Uterus (tissue), 4 donors: Measurements from ENCODE around the gene TNRC6C. TPM values are rescaled to one million over a fixed set of nuclear protein-coding genes. Genes with fewer than 3 reads are reported as not detected.
A peak's percentile ranks its signal among the peaks of the same experiment; 100 is the strongest.

Experiments used
- DNase-seq, 2 donors: peaks; one replicate each; pipeline ENCODE4 v3.0.0-alpha.2; 2019 to 2020
- H3K27ac ChIP-seq, 2 donors: fragments of 200-600 bp; sonication (generic); 1 replicate in 1 of 2; 2 replicates in 1 of 2; pipeline ENCODE4 v1.5.1; 2016 to 2018
- H3K27me3 ChIP-seq, 2 donors: fragments of 200-600 bp; sonication (generic); one replicate each; pipeline ENCODE4 v1.5.1; 2018 to 2019; ENCODE audit warnings: control low read depth in 1 of 2
- H3K36me3 ChIP-seq, 2 donors: fragments of 200-600 bp; sonication (generic); one replicate each; pipeline ENCODE4 v1.5.1; 2019; ENCODE audit warnings: control low read depth in 1 of 2
- H3K4me1 ChIP-seq, 2 donors: fragments of 200-600 bp; sonication (generic); one replicate each; pipeline ENCODE4 v1.5.1; 2018 to 2019; ENCODE audit warnings: control low read depth in 1 of 2
- H3K4me3 ChIP-seq, 2 donors: fragments of 200-600 bp; sonication (generic); 1 replicate in 1 of 2; 2 replicates in 1 of 2; pipeline ENCODE4 v1.5.1; 2018 to 2019; ENCODE audit warnings: mild to moderate bottlenecking in 1 of 2
- H3K9me3 ChIP-seq, 2 donors: fragments of 200-600 bp; sonication (generic); one replicate each; pipeline ENCODE4 v1.5.1; 2019; ENCODE audit warnings: control low read depth in 1 of 2
- POLR2A ChIP-seq, 2 donors: fragments of 450-650 bp; IDR thresholded peaks; one replicate each; pipeline ENCODE4 v1.6.1; 2016; ENCODE audit warnings: antibody characterized with exemption in 2 of 2, mild to moderate bottlenecking in 1 of 2, moderate library complexity in 1 of 2
- intact Hi-C: fragments of 100-400 bp; cut with DNase I; formaldehyde crosslinking; loops from one replicate; pipeline ENCODE4 v1.15.1; 2023; ENCODE audit warnings: low total_unique reads
- total RNA-seq, 4 donors: library from RNA; depleted of rRNA in 3 of 4; stranded (reverse); fragments of >200 nt in 3 of 4; gene quantifications; one replicate each; pipeline versions ENCODE4 v1.1.0 to v1.2.4, GENCODE V29; 2014 to 2023
- TF ChIP-seq, protein P1 (sequence below), 4 experiments: fragments of 200-600 bp in 2 of 4; fragments of 450-650 bp in 2 of 4; sonication (generic) in 2 of 4; IDR thresholded peaks; one replicate each; pipeline ENCODE4 v1.5.1; 2016 to 2019; ENCODE audit warnings: antibody characterized with exemption in 4 of 4, mild to moderate bottlenecking in 2 of 4, moderate library complexity in 1 of 4
- donor health status: DM: yes; HTN: yes; CAD: no.

TNRC6C gene
- total RNA-seq, 4 donors from 2014 or later: 4.6 to 68.0 (median 11.8) TPM

DNA sequence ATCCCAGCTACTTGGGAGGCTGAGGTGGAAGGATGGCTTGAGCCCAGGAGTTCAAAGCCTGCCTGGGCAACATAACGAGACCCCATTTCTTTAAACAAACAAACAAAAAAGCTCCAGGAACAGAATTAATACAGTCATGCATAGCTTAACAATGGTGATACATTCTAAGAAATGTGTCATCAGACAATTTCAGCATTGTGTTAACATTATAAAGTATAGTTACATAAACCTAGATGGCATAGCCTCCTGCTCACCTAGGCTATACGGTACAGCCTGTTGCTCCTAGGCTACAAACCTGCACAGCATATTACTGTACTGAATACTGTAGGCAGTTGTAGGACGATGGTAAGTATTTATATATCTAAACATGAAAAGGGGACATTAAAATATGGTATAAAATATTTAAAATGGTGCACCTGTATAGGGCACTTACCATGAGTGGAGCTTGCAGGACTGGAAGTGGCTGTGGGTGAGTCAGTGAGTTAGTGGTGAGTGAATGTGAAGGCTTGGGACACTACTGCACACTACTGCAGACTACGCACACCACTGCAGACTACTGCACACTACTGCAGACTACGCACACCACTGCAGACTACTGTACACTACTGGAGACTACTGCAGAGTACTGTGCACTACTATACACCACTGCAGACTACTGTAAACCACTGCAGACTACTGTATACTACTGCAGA lies 95.4 kb downstream of the TNRC6C start:
- Histone ChIP-seq H3K4me1 (no peaks in the 10 kb centered on the region), H3K27ac (no peak overlapping the region), H3K27me3 (no peaks in the 10 kb centered on the region), H3K4me3 (no peak overlapping the region), H3K9me3 (no peaks in the 10 kb centered on the region), H3K36me3 (no peaks in the 10 kb centered on the region)
- TF ChIP-seq POLR2A (IDR thresholded peaks at IDR 0.05): no peak
- TF ChIP-seq, protein P1, sequence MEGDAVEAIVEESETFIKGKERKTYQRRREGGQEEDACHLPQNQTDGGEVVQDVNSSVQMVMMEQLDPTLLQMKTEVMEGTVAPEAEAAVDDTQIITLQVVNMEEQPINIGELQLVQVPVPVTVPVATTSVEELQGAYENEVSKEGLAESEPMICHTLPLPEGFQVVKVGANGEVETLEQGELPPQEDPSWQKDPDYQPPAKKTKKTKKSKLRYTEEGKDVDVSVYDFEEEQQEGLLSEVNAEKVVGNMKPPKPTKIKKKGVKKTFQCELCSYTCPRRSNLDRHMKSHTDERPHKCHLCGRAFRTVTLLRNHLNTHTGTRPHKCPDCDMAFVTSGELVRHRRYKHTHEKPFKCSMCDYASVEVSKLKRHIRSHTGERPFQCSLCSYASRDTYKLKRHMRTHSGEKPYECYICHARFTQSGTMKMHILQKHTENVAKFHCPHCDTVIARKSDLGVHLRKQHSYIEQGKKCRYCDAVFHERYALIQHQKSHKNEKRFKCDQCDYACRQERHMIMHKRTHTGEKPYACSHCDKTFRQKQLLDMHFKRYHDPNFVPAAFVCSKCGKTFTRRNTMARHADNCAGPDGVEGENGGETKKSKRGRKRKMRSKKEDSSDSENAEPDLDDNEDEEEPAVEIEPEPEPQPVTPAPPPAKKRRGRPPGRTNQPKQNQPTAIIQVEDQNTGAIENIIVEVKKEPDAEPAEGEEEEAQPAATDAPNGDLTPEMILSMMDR (IDR thresholded peaks at IDR 0.05): no peak
- intact Hi-C loops: no loop called here
- DNase-seq: no peak

DNA sequence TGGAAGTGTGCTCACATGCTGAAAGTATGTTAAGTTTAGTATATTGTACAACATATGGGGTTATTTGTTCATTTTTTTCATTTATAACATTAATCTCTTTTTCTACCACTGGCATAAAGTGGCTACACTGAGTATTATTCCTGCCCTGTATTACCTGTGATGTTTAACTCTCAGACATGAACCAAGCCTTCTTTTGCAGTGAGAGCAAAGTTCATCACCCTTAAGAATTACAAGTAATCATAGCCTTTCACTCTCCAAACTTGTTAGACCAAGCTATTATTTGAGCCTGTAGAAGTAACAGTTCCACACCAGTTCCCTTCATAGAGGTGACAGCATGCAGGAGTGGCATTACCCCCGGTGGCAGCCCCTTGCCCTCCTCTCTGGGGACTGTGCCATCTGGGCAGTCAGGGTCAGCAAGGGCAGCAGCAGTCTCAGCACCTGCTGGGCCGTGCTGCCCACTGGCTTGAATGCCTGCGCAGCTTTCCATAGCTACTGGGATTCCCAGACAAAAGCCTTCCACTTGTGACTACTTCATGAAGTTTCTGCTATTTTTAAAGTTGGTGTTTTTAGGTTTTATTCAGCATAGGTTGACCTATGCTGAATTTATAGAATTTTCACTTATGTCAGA lies 98.7 kb downstream of the TNRC6C start:
- intact Hi-C loops: no loop called here
- no peak overlapping the region for H3K27ac ChIP-seq
- no peaks in the 10 kb centered on the region for H3K4me1 ChIP-seq
- no peaks in the 10 kb centered on the region for H3K9me3 ChIP-seq
- no peak for DNase-seq
- no peak overlapping the region for H3K4me3 ChIP-seq
- H3K27me3 ChIP-seq: no peaks in the 10 kb centered on the region
- TF ChIP-seq, protein P1 (IDR thresholded peaks at IDR 0.05): no peak
- no peak for TF ChIP-seq POLR2A (IDR thresholded peaks at IDR 0.05)
- no peaks in the 10 kb centered on the region for H3K36me3 ChIP-seq

DNA sequence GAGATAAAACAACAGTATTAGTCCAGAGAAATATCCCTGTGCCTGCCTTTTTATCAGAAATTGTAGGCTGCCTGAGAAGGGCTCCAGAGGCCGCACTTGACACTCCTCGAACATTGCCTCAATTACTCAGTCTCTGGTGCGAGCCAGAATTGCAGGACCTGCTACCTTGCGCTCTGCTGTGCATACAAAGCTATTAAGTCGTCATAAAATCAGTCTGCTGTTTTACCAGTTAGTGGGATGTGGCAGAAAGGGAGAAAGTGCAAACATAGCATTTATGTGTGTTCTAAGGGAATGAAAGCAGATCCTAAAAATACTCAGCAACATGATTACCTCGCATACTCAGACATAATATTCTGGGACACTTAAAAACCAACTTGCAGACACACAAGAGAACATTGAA lies 99.5 kb downstream of the TNRC6C start:
- Histone ChIP-seq H3K27ac (peak overlapping the region in 1 of 2 donors; percentile 23), H3K36me3 (no peaks in the 10 kb centered on the region), H3K4me3 (no peak overlapping the region), H3K27me3 (no peaks in the 10 kb centered on the region), H3K4me1 (no peaks in the 10 kb centered on the region), H3K9me3 (no peaks in the 10 kb centered on the region)
- TF ChIP-seq, protein P1 (IDR thresholded peaks at IDR 0.05): no peak
- no peak for TF ChIP-seq POLR2A (IDR thresholded peaks at IDR 0.05)
- DNase-seq: no peak
- intact Hi-C loops: no loop called here

DNA sequence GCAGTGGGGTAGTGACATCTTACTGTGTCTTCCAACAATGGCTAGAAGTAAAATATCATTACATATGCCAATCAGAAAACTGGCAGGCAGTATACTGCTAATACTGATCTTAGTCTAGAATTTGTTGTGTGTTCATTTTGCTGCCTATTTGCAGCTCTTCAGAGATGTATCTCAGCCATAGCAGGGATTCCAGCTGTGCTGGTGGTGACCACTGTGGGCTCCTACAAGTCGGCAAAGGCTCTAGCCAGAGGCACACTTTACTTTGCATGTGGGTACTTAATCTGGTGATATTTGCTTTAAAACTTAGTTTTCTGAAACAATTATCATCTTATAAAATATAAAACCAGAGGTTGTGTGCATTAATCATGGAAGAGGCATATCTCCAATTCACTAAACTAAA lies 100.1 kb downstream of the TNRC6C start:
- no peak for DNase-seq
- intact Hi-C loops: no loop called here
- Histone ChIP-seq H3K36me3 (no peaks in the 10 kb centered on the region), H3K27me3 (no peaks in the 10 kb centered on the region), H3K4me1 (no peaks in the 10 kb centered on the region), H3K27ac (peak overlapping the region in 1 of 2 donors; percentile 23), H3K9me3 (no peaks in the 10 kb centered on the region), H3K4me3 (no peak overlapping the region)
- TF ChIP-seq, protein P1 (IDR thresholded peaks at IDR 0.05): no peak
- TF ChIP-seq POLR2A (IDR thresholded peaks at IDR 0.05): no peak

DNA sequence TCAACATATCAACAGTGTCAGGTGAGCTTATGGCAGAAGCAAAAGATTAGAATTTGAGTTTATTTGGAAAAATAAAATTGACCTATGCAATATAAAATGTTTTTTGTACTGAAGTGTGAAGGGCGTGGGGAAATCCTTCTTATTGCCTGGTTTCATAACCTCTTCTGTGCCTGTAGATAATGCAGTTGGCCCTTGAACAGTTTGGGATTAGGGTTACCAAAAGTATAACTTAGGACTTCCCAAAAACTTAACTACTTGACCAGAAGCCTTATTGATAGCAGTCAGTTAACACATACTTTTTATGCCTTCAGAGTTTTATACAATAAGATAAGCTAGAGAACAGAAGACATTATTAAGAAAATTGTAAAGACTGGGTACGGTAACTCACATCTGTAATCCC lies 104.1 kb downstream of the TNRC6C start:
- DNase-seq: no peak
- Histone ChIP-seq H3K4me1 (no peaks in the 10 kb centered on the region), H3K36me3 (no peaks in the 10 kb centered on the region), H3K27me3 (no peaks in the 10 kb centered on the region), H3K27ac (no peak overlapping the region), H3K4me3 (no peak overlapping the region), H3K9me3 (no peaks in the 10 kb centered on the region)
- intact Hi-C loops: no loop called here
- TF ChIP-seq, protein P1 (IDR thresholded peaks at IDR 0.05): no peak
- no peak for TF ChIP-seq POLR2A (IDR thresholded peaks at IDR 0.05)
